ENCODE results near the gene SLC16A14. TPM values are rescaled to one million over a fixed set of nuclear protein-coding genes. Genes with fewer than 3 reads are reported as not detected.

SLC16A14 gene
- total and polyA plus RNA-seq, 2 of the 8 experiments (the other 6 are each of a cell fraction or from before 2014, with no cell fraction given), result 2.1 to 3.0 TPM

DNA sequence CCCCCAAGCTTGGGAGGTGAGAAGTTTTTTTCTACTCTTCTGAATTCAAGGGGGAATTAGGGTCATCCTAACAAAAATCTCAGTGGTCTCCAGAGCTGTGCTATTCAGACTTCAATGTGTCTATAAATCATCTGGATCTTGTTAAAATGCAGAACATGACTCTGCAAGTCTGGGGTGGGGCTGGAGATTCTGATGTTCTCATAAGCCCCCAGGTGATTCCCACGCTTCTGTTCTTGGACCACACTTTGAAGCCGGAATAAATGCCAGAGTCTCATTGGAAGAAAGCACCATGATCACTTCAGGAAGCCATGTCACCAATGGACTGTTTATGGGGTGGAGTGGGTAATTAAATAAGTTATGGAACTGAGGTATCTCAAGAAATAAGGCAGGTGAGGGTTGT is 22.2 kb upstream of the SLC16A14 start:
- Histone ChIP-seq H3K27me3 (replicated peaks in 1 of 4; ENCODE audit: control insufficient read depth in 3 of 4, extremely low read depth in 1 of 4, insufficient read depth in 3 of 4, low read length in 3 of 4) (no peaks in the 10 kb centered on the region), H2AFZ (ENCODE audit: low read length) (no peak overlapping the region), H4K5ac (ENCODE audit: insufficient read length, low read depth, low read length) (no peak overlapping the region), H3K56ac (replicated peaks; ENCODE audit: insufficient read length, low read depth, low read length) (no peak overlapping the region), H3K79me1 (ENCODE audit: low read depth, low read length) (no peaks in the 10 kb centered on the region), H2BK20ac (ENCODE audit: low read length) (no peak overlapping the region), H3K4ac (replicated peaks; ENCODE audit: insufficient read length, low read depth, low read length) (no peak overlapping the region), H3K4me2 (ENCODE audit: insufficient read depth in 1 of 2, low read depth in 2 of 2, low read length in 2 of 2) (no peak overlapping the region), H3K4me1 (replicated peaks in 1 of 4; ENCODE audit: control insufficient read depth in 3 of 4, insufficient read depth in 4 of 4, low read length in 3 of 4) (no peaks in the 10 kb centered on the region), H3K14ac (ENCODE audit: insufficient read length) (no peak overlapping the region), H4K20me1 (replicated peaks in 1 of 2; ENCODE audit: control insufficient read depth in 1 of 2, insufficient read depth in 2 of 2, low read length in 2 of 2) (no peaks in the 10 kb centered on the region), H3K79me2 (ENCODE audit: control insufficient read depth in 1 of 2, insufficient read depth in 2 of 2, low read length in 2 of 2) (no peaks in the 10 kb centered on the region), H3K9me3 (ENCODE audit: insufficient read depth in 2 of 2, low read depth in 1 of 2, low read length in 1 of 2) (0 out of 4 replicates have a peak, but pooled peaks cover 0 to 2% of the 10 kb centered on the region in 2 experiments), H3K27ac (ENCODE audit: low read depth, low read length) (no peak overlapping the region), H2BK15ac (ENCODE audit: low read length) (no peak overlapping the region), H2BK5ac (ENCODE audit: low read depth, low read length) (no peak overlapping the region), H2BK12ac (ENCODE audit: low read depth, low read length) (no peak overlapping the region), H3K23ac (ENCODE audit: insufficient read length) (no peak overlapping the region), H3K23me2 (ENCODE audit: low read depth, low read length) (no peaks in the 10 kb centered on the region), H2BK120ac (replicated peaks; ENCODE audit: low read depth, low read length) (no peak overlapping the region), H4K91ac (replicated peaks; ENCODE audit: insufficient read length, low read length) (no peak overlapping the region), H3K4me3 (ENCODE audit: extremely low read depth in 1 of 4, insufficient read depth in 2 of 4, low read depth in 3 of 4, low read length in 4 of 4) (no peak overlapping the region), H2AK5ac (ENCODE audit: low read depth, low read length) (no peak overlapping the region), H3K18ac (ENCODE audit: extremely low read depth, low read length) (no peak overlapping the region), H4K8ac (ENCODE audit: extremely low read depth, insufficient read depth, low read length) (no peak overlapping the region), H3K9ac (replicated peaks in 1 of 4; ENCODE audit: extremely low read depth in 1 of 4, low read depth in 3 of 4, low read length in 3 of 4) (no peak overlapping the region), H3K36me3 (ENCODE audit: control insufficient read depth in 2 of 4, insufficient read depth in 4 of 4, low read length in 3 of 4) (no peaks in the 10 kb centered on the region; a peak in 1 of 8 replicates)
- ChIA-PET POLR2A (ENCODE audit: partially characterized antibody) (no interaction called here), CTCF (ENCODE audit: partially characterized antibody) (interaction anchor here (1.4 to 2.2 kb wide), 5 partner anchors 15 to 70 kb away, joined by 3 to 10 read pairs (median 5); partner anchors contain the start of gene SLC16A14)
- 94% methylated on average over 2 of the region's 2 CpGs; no CpG with 5 or more reads in 1 of the 2 experiments for WGBS, 2 experiments (ENCODE audit: extremely low coverage in 1 of 2, insufficient coverage in 1 of 2, insufficient read length in 1 of 2, insufficient replicate concordance in 2 of 2, low coverage in 1 of 2, low lambda C conversion rate in 2 of 2, missing lambda C conversion rate in 1 of 2)
- DNase-seq (ENCODE audit: low read depth in 1 of 2, low spot score in 2 of 2) (no peak), FAIRE-seq (no peak)
- TF ChIP-seq PHF8 (conservative IDR thresholded peaks at IDR 0.05; ENCODE audit: low read depth, low read length) (no peak), CBX8 (IDR thresholded peaks at IDR 0.05; ENCODE audit: borderline replicate concordance, low read depth, low read length) (no peak)
- TF ChIP-seq, protein P1, sequence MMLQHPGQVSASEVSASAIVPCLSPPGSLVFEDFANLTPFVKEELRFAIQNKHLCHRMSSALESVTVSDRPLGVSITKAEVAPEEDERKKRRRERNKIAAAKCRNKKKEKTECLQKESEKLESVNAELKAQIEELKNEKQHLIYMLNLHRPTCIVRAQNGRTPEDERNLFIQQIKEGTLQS (IDR thresholded peaks at IDR 0.05; ENCODE audit: insufficient read depth, low read depth, low read length), result no peak
